ENCODE results near the gene BRD1. TPM values are rescaled to one million over a fixed set of nuclear protein-coding genes. Genes with fewer than 3 reads are reported as not detected.
"Not testable (repeated sequence)": the region's sequence is repeated elsewhere in the genome, so short reads cannot be mapped to it uniquely, and the experiment has no call there.

Gene BRD1
- total RNA-seq, 2 donors from 2014 or later, result 42.3 to 43.4 TPM

GRCh38 chr22:49786976-49787706, 40.5 kb downstream of the BRD1 start:
- Mint-ChIP-seq H3K36me3 (ENCODE audit: insufficient read depth in 2 of 2) (peaks cover 2 to 16% of the 10 kb centered on the region in 2 donors), H3K9me3 (no peaks in the 10 kb centered on the region), H3K27ac (no peak overlapping the region), H3K27me3 (ENCODE audit: low read depth) (no peaks in the 10 kb centered on the region), H3K4me3 (no peak overlapping the region), H3K4me1 (ENCODE audit: low read depth) (peaks cover 46% of the 10 kb centered on the region)
- DNase-seq (no peak), ATAC-seq (replicated peaks in 1 of 2) (no peak)

GRCh38 chr22:49785841-49786471, 41.7 kb downstream of the BRD1 start:
- ATAC-seq (replicated peaks in 1 of 2) (no peak), DNase-seq (no peak)
- Mint-ChIP-seq H3K36me3 (ENCODE audit: insufficient read depth in 2 of 2) (peaks cover 0 to 11% of the 10 kb centered on the region in 2 donors), H3K27me3 (ENCODE audit: low read depth) (no peaks in the 10 kb centered on the region), H3K4me1 (ENCODE audit: low read depth) (peaks cover 43% of the 10 kb centered on the region), H3K4me3 (no peak overlapping the region), H3K27ac (no peak overlapping the region), H3K9me3 (no peaks in the 10 kb centered on the region)

- H3K4me3 Mint-ChIP-seq, result no peak overlapping the region
- no peak for DNase-seq
- no peak for ATAC-seq (replicated peaks in 1 of 2)
- peaks cover 0 to 11% of the 10 kb centered on the region in 2 donors for H3K36me3 Mint-ChIP-seq (ENCODE audit: insufficient read depth in 2 of 2)
- no peak overlapping the region for H3K27ac Mint-ChIP-seq
- no peaks in the 10 kb centered on the region for H3K27me3 Mint-ChIP-seq (ENCODE audit: low read depth)
- peaks cover 34% of the 10 kb centered on the region for H3K4me1 Mint-ChIP-seq (ENCODE audit: low read depth)
- H3K9me3 Mint-ChIP-seq, result no peaks in the 10 kb centered on the region
These were observed 42.6 kb downstream of the BRD1 start for GRCh38 chr22:49785046-49785521.

GRCh38 chr22:49784630-49784971, 43.1 kb downstream of the BRD1 start:
- ATAC-seq (replicated peaks in 1 of 2) (no peak), DNase-seq (no peak)
- Mint-ChIP-seq H3K4me3 (no peak overlapping the region), H3K9me3 (no peaks in the 10 kb centered on the region), H3K4me1 (ENCODE audit: low read depth) (peaks cover 29% of the 10 kb centered on the region), H3K27ac (no peak overlapping the region), H3K27me3 (ENCODE audit: low read depth) (no peaks in the 10 kb centered on the region), H3K36me3 (ENCODE audit: insufficient read depth in 2 of 2) (peaks cover 0 to 10% of the 10 kb centered on the region in 2 donors)

GRCh38 chr22:49783926-49784629, 43.6 kb downstream of the BRD1 start:
- Mint-ChIP-seq H3K27me3 (ENCODE audit: low read depth) (no peaks in the 10 kb centered on the region), H3K4me1 (ENCODE audit: low read depth) (peaks cover 24% of the 10 kb centered on the region), H3K36me3 (ENCODE audit: insufficient read depth in 2 of 2) (peaks cover 0 to 9% of the 10 kb centered on the region in 2 donors), H3K27ac (no peak overlapping the region), H3K4me3 (no peak overlapping the region), H3K9me3 (no peaks in the 10 kb centered on the region)
- no peak for ATAC-seq (replicated peaks in 1 of 2)
- no peak for DNase-seq

GRCh38 chr22:49783036-49783746, 44.5 kb downstream of the BRD1 start:
- no peak for DNase-seq
- no peak overlapping the region for H3K4me3 Mint-ChIP-seq
- H3K4me1 Mint-ChIP-seq (ENCODE audit: low read depth), result peaks cover 15% of the 10 kb centered on the region

GRCh38 chr22:49781886-49782285, 45.8 kb downstream of the BRD1 start:
- not testable (repeated sequence) for ATAC-seq (replicated peaks in 1 of 2); H3K4me1 Mint-ChIP-seq (ENCODE audit: low read depth); H3K36me3 Mint-ChIP-seq (ENCODE audit: insufficient read depth in 2 of 2); H3K9me3 Mint-ChIP-seq; DNase-seq; H3K27ac Mint-ChIP-seq; H3K27me3 Mint-ChIP-seq (ENCODE audit: low read depth); H3K4me3 Mint-ChIP-seq

More at GRCh38 chr22:49783036-49783746, 44.5 kb downstream of the BRD1 start:
- no peak for ATAC-seq (replicated peaks in 1 of 2)
- Mint-ChIP-seq H3K27me3 (ENCODE audit: low read depth) (no peaks in the 10 kb centered on the region), H3K27ac (no peak overlapping the region), H3K9me3 (no peaks in the 10 kb centered on the region), H3K36me3 (ENCODE audit: insufficient read depth in 2 of 2) (peaks cover 0 to 9% of the 10 kb centered on the region in 2 donors)

GRCh38 chr22:49781289-49781782, 46.3 kb downstream of the BRD1 start:
- ATAC-seq (replicated peaks in 1 of 2) (no peak), DNase-seq (no peak)
- H3K9me3 Mint-ChIP-seq, result no peaks in the 10 kb centered on the region
- no peak overlapping the region for H3K4me3 Mint-ChIP-seq
- peaks cover 7% of the 10 kb centered on the region for H3K4me1 Mint-ChIP-seq (ENCODE audit: low read depth)
- no peak overlapping the region for H3K27ac Mint-ChIP-seq
- H3K27me3 Mint-ChIP-seq (ENCODE audit: low read depth), result no peaks in the 10 kb centered on the region
- peaks cover 0 to 3% of the 10 kb centered on the region in 2 donors for H3K36me3 Mint-ChIP-seq (ENCODE audit: insufficient read depth in 2 of 2)

- Mint-ChIP-seq H3K4me3 (no peak overlapping the region), H3K9me3 (no peaks in the 10 kb centered on the region), H3K36me3 (ENCODE audit: insufficient read depth in 2 of 2) (peaks cover 0 to 1% of the 10 kb centered on the region in 2 donors), H3K27ac (no peak overlapping the region), H3K4me1 (ENCODE audit: low read depth) (peaks cover 7% of the 10 kb centered on the region), H3K27me3 (ENCODE audit: low read depth) (no peaks in the 10 kb centered on the region)
- ATAC-seq (replicated peaks in 1 of 2), result no peak
- DNase-seq, result no peak
These were observed 46.9 kb downstream of the BRD1 start for GRCh38 chr22:49780698-49781288.

GRCh38 chr22:49779853-49780697, 47.6 kb downstream of the BRD1 start:
- Mint-ChIP-seq H3K36me3 (ENCODE audit: insufficient read depth in 2 of 2) (peaks cover 0 to 1% of the 10 kb centered on the region in 2 donors), H3K27ac (no peak overlapping the region), H3K27me3 (ENCODE audit: low read depth) (no peaks in the 10 kb centered on the region), H3K4me1 (ENCODE audit: low read depth) (peaks cover 7% of the 10 kb centered on the region), H3K9me3 (no peaks in the 10 kb centered on the region), H3K4me3 (no peak overlapping the region)
- DNase-seq (no peak), ATAC-seq (replicated peaks in 1 of 2) (no peak)

- no peak for ATAC-seq (replicated peaks in 1 of 2)
These were observed 48.5 kb downstream of the BRD1 start for GRCh38 chr22:49779211-49779610.

More at GRCh38 chr22:49779211-49779610, 48.5 kb downstream of the BRD1 start:
- peaks cover 0 to 3% of the 10 kb centered on the region in 2 donors for H3K36me3 Mint-ChIP-seq (ENCODE audit: insufficient read depth in 2 of 2)
- no peak overlapping the region for H3K27ac Mint-ChIP-seq
- H3K4me1 Mint-ChIP-seq (ENCODE audit: low read depth), result peaks cover 7% of the 10 kb centered on the region
- H3K4me3 Mint-ChIP-seq, result no peak overlapping the region
- no peak for DNase-seq
- no peaks in the 10 kb centered on the region for H3K9me3 Mint-ChIP-seq
- no peaks in the 10 kb centered on the region for H3K27me3 Mint-ChIP-seq (ENCODE audit: low read depth)
